HG03432 (cell line): ENCODE results near the gene PLPPR2.
"Not testable (repeated sequence)": the region's sequence is repeated elsewhere in the genome, so short reads cannot be mapped to it uniquely, and the experiment has no call there.

Source experiments
- ATAC-seq: cut with Tn5 transposase; IDR thresholded peaks from one replicate; pipeline ENCODE4 v1.9.1; 2021; ENCODE audit warnings: mild to moderate bottlenecking, moderate library complexity; ENCODE audit not compliant: unreplicated experiment

Gene PLPPR2, protein sequence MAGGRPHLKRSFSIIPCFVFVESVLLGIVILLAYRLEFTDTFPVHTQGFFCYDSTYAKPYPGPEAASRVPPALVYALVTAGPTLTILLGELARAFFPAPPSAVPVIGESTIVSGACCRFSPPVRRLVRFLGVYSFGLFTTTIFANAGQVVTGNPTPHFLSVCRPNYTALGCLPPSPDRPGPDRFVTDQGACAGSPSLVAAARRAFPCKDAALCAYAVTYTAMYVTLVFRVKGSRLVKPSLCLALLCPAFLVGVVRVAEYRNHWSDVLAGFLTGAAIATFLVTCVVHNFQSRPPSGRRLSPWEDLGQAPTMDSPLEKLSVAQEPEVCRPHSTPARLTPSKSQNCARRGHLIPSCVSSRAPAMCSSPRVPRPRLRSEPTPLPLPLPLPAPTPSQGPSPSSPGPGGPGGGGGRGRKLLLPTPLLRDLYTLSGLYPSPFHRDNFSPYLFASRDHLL

DNA sequence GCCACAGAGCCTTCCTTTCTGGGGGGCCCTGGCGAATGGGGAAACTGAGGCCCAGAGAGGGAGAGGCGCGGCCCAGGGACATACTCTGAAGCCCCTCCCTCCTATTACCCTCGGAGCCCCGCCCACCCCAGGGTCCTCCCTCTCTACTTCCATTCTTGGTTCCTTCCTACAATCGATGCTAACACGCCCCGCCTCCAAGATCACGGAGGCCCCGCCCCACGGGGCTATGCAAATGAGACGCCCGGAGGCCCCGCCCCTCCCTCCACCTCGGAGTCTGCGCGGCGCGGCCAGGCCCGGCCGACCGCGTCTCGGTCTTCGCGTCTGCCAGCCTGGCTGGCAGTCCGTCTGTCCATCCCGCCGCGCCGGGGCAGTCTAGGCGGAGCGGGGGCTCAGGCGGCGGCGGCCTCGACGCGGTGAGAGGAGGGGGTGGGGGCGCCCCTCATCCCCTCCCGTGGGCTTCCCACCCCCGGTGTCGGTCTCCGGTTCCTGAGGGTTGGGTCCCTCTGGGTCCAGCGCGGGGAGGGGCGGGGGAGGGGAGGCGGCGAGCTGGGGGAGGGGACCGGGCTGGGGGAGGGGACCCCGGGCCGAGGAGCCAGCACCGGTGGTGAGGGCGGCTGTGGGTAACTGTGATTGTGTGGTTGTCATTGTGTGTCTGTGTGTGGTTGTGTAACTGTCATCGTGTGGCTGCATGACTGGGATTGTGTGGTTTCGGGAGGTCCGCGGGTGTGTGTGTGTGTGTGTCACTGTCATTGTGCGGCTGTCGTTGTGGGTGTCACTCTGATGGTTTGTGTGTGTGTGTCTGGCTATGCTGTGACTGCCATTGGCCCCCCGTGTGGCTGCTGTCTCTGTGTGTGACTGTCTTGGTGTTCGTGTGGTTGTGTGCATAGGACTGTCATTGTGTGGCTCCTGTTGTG lies at the start of gene PLPPR2:
PLPPR2 (plus strand) TSS at position 273 of the 914 bp plus-strand sequence. CDS start 2,242 bp downstream, outside the sequence.
- no peak for ATAC-seq

DNA sequence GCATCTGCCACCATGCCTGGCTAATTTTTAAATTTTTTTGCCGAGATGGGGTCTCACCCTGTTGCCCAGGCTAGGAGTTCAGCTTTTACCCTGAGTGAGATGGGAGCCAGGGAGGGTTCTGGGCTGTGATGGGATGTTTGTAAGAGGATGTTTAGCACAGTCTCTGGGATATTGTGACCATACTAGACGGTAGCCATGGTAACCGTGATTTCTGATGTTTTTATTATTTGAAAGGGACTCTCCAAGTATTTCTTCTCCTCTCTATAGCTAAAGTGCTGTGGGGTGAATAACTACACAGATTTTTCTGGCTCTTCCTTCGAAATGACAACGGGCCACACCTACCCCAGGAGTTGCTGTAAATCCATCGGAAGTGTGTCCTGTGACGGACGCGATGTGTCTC lies 48.9 kb upstream of the PLPPR2 start:
- no peak for ATAC-seq

DNA sequence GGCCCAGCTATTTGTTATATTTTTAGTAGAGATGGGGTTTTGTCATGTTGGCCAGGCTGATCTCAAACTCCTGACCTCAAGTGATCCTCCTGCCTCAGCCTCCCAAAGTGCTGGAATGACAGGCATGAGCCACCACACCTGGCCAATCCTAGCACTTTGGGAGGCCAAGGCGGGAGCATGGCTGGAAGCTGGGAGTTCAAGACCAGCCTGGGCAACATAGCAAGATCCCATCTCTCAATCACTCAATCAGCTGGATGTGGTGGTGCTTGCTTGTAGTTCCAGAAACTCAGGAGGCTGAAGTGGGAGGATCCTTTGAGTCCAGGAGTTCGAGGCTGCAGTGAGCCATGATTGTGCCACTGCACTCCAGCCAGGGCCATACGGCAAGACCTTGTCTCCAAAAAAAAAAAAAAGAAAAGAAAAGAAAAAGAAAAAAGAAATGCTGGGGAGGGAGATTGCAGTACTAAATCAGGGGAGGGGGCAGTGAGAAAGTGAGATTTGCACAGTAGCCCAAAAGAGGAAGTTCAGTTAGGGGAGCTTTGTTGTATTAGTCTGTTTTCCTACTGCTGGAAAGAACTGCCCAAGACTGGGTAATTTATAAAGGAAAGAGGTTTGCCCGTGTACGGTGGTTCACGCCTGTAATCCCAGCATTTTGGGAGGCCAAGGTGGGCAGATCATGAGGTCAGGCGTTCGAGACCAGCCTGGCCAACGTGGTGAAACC lies 34.8 kb upstream of the PLPPR2 start:
- not testable (repeated sequence) for ATAC-seq

DNA sequence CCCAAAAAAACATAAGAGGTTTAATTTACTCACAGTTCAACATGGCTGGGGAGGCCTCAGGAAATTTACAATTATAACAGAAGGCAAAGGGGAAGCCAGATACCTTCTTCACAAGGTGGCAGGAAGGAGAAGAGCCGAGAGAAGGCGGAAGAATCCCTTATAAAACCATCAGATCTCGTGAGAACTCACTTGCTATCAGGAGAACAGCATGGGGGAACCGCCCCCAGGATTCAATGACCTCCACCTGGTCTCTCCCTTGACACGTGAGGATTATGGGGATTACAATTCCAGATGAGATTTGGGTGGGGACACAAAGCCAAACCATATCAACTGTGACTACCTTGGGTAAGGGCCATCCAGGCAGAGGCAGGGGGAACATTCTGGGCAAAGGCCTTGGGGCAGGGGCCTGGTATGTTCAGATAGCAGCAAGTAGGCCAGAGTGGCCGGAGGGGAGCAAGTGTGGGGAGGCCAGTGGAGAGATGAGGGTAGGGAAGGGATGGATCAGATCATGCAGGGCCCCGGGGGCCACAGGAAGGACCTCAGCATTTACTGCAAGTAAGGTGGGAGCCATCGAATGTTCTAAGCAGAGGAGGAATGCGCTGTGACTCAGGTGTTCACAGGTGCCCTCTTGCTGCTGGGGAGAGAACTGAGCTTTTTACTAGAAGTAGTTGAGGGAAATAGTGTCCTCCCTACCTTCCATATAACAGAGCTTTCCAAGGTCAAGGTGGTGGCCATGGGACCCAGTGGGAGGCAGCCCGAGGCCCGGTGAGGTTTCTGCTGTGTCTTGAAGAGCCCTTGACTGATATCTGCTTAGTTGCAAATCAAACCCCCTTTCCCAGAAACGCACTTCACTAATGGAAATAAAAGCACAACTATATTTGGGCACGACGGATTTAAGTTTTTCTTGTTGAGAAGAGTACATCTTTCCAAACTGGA lies 33.8 kb upstream of the PLPPR2 start:
- ATAC-seq = no peak

DNA sequence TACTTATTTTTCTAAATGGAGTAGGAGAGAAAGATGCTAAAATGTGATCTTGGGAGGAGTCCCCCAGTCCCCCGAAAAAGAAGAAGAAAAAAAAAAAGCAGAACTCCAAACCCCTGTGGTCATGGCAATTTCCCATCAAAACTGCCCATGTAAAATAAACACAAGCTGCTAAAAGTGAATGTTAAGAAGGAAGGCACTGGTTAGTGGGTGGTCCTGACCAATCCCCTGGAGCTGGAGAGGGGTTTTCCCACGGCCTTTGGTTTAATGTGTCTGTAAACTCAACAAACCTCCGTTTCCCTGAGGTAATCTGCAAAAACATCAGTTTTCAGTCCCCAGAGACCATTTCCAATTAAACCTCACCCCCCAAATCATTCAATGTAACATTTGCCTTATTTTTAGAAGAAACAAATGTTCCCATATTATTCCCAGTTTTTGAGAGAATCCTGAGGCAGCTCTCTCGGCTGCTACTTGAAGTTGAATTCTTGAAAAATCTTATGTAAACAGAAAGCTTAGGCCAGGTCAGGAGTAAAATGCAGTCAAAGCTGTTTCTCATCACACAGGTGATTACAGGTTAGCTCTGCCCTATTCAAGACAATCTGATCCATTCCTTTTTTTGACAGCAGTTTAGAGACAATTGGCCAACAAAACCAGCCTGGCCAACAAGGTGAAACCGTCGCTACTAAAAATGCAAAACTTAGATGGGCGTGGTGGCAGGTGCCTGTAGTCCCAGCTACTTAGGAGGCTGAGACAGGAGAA lies 32.8 kb upstream of the PLPPR2 start:
- ATAC-seq = no peak

DNA sequence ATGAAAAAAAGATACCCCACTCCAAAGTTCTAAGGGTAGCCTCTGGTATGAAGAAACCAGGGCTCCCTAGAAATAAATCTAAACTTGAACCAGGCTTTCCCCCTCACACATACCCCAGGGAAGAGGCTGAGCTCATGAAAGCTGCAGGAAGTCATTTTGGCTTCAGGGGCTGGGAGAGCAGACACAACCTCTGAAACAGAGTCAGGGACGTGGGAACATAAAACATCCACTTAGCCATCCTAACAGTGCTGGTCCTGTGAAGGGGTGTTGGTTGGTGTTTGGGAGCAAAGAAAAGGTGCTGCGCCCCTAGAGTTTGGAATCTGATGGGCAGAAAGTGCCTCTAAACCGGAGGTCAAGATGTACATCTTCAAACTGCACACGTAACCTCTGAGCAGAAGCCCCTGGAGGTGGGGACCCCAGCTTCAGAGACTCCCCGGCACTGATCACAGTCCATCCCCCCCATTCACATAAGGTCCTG lies 31.6 kb upstream of the PLPPR2 start:
- ATAC-seq = no peak

DNA sequence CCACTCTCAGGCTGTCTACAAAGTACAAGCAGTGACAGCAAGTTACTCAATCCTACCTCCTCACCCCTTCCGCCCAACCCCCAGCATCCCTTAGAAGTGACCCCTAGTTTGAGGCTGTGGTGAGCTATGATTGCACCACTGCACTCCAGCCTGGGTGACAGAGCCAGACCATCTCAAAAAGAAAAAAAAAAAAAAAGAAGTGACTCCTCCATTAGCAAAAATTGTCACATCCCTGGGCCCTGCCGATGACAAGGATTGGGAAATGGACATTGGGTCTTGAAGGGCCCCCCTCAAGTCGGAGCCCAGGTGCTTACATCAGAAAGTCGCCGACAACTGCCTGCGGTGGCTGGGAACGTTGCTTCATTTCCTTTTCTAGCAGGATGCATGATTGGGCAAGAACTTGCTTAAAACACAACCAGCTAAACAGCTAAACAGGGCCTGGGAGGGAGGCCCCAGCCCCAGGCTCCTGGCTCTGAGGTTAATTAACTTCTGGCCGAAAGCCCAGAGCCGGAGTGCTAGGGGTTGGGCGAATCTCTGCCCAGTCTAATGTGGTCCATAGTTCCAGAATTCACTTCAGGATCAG lies 31.1 kb upstream of the PLPPR2 start:
- ATAC-seq = peak; percentile 42

DNA sequence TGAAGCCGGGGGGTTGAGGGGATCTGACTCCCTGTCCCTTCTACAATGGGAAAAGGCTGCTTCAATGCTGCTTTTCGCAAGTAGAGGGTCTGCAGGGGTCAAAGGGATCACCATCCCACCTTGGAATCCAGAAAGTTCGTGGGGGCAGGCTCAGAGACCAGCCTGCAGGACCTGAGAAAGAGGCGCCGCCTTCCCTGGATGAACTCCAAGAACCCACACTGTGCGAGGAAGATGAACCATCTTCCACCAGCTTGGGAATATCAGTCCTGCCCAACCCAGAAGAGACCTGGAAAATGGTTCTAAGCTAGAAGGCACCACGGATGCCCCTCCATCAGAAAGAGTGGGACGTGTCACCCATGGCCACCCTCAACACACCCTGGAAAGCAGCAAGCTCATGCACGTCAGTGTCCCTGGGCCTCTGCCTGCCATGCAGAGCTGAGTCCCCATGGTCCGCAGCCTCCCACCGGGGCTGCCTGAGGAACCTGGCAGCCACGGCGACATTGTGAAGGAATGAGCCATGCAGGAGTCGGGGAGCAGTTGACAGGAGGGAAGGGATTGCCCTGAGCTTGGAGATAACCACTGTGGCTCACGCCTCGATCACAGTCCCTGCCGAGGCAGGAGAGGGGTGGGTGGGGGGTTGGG lies 30.4 kb upstream of the PLPPR2 start:
- ATAC-seq = no peak

DNA sequence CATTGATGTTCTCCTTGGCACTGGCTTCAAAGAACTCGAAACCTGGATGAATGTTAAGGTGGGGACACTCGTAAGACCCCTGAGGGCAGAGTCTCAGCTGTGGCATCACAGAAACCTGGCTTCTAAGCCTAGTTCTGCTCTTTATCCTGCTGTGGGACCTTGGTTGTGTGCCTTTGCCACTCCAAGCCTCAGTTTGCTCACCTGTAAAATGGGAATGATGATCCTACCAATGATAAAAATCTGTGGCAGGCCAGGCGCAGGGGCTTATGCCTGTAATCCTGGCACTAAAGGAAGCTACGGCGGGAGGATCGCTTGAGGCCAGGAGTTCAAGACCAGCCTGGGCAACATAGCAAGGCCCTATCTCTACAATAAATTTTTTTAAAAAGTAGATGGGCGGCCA lies 29.7 kb upstream of the PLPPR2 start:
- no peak for ATAC-seq

DNA sequence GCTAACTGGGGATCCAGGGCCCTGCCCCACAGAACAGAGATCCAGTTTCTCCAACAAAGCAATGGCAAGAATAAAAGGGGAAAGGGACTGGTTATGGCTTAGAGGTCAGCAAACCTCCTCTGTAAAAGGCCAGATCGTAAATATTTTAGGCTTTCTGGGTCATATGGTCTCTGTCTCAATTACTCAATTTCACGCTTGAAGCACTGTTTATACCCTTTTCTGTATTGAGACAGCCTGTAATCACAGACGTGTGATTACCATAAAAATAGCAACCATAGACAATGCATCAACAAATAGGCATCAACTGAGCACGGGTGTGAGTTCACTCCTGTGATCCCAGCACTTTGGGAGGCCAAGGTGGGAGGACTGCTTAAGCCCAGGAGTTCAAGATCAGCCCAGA lies 25.1 kb upstream of the PLPPR2 start:
- no peak for ATAC-seq

DNA sequence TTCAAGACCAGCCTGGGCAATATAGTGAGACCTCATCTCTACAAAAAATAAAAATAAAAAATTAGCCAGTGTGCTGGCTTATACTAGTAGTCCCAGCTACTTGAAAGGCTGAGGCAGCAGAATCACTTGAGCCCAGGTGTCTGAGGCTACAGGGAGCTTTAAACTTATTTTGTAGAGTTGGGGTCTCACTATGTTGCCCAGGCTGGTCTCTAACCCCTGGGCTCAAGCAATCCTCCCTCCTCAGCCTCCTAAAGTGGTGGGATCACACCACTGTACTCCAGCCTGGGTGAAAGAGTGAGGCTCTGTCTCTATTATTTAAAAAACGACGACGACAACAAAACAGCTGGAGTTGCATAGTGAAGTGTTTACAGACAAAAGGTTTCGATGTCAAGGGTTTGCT lies 23.7 kb upstream of the PLPPR2 start:
- no peak for ATAC-seq

DNA sequence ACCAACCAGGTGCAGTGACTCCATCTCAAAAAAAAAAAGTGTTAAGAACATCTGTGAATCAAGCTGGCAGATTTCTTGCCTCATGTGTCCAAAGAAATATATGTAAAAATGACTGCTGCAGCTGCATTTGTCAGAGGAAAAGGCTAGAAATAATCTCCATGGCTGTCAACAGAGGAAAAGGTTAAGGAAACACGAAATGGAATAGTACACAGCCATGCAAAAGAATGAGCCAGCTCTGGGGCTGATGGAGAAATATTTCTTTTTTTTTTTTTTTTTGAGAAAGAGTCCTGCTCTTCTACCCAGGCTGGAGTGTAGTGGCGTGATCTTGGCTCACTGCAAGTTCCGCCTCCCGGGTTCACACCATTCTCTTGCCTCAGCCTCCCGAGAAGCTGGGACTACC lies 22.4 kb upstream of the PLPPR2 start:
- ATAC-seq = no peak

DNA sequence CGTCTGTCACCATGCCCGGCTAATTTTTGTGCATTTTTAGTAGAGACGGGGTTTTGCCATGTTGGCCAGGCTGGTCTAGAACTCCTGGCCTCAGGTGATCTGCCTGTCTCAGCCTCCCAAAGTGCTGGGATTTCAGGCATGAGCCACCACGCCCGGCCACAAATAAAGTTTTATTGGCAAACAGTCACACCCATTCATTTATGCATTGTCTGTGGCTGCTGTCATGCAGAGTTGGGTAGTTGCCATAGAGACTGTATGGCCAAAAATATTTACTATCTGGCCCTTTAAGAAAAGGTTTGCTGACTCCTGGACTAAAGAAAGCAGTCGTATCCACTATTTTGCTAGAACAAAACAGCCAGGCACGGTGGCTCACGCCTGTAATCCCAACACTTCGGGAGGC lies 21.4 kb upstream of the PLPPR2 start:
- not testable (repeated sequence) for ATAC-seq

DNA sequence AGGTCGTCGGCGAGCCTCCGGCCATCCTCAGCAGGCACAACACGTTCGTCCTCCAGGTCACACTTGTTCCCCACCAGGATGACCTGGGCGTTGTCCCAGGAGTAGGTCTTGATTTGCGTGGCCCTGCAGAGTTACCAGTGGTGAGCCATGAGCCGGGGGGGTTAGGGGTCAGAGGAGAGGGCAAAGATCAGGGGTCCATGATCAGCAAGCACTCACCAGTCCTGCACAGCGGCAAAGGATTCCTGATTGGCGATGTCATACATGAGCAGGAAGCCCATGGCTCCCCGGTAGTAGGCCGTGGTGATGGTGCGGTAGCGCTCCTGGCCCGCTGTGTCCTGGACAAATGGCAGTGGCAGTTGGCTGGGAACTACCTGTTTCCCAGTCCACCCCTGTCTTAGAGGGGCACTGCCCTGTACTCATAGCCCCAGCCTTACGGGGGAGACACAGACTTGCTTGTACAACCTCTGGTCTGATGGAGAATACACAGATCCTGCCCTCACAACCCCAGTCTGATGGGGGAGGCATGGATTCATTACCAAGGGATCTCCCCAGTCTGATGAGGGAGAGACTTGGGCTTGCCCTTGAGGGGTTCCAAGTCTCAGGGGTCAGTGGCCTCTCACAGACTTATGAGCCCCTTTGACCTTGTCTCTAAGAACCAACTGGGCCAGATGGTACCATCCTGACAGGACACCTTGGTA lies 19.6 kb upstream of the PLPPR2 start:
- no peak for ATAC-seq

DNA sequence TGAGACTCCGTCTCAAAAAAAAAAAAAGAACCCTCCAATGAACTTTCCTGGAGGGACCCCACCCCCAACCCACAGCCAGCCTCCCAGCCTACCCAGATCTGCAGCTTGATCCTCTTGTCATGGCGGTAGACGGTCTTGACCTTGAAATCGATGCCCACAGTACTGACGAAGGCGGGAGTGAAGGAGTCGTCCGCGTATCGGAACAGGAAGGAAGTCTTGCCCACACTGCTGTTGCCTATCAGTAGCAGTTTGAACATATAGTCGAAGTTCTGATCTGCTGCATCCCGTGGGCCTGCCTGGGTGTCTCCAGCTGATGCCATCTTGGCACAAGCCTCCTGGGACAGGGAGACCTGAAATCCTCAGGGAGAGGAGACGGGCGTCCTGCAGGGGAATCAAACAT lies 18.2 kb upstream of the PLPPR2 start:
- no peak for ATAC-seq

DNA sequence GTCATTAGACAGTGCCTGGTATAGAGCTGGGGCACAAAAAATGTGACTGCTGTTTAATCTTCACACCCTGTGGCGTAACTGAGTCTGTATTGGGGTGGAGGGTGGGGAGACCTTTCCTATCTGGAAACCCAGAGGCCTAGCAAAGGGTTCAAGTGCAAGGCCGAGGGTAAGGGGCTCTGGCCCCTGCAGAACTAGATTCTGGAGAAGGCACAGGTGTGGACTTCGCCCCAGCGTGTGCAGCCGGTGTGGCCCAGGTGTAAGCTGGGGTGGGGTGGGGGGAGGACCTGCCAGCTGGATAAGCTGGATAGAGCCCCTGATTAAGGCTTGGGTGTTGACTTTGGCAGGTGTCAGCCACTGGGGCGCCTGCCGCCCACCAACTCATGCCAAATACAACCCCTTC lies 17.1 kb upstream of the PLPPR2 start:
- no peak for ATAC-seq

DNA sequence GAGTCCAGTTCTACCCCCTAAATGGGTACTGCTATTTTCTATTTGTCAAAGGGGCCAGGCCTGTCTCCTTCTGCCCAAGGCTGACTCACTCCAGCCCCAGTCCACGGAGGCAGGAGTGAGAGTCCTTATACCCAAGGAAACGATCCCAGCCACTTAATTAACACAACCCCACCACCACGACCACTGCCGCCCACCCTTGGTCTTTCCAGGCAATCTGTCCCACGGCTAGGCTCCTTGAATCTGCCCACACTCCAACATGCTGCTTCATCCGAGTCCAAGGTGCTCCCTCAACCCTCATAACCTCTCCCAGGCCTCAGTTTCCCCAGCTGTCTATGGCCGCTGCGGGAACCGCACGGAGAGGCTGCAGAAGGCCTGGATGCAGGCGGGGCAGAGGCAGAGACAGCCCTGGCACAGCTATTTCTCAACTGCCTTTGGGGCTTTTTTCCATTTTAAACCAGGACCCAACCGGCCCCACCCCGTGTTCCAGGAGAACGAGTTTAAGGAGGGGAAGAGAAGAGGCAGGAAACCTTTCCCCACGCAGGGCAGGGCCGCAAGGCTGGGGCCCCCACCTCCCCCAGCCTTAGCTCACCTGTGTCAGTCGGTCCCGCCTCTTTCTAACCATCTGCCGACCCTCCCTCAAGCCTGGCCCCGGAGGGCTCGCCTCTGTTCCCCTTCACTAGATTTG lies 16.5 kb upstream of the PLPPR2 start:
- no peak for ATAC-seq
